B cell (primary cell): ENCODE data around the gene CAMTA1. TPM values are rescaled to one million over a fixed set of nuclear protein-coding genes. Genes with fewer than 3 reads are reported as not detected.

Experiments
- ATAC-seq: fragments of 200-7000 bp; cut with Tn5 transposase; one replicate; pipeline ENCODE4 v1.10.0; 2021; ENCODE audit warnings: low read depth, mild to moderate bottlenecking, moderate number of reproducible peaks, moderate library complexity
- CTCF ChIA-PET: fragments of 350-600 bp; sonication (Branson Sonifier 250); formaldehyde crosslinking; loops from one replicate; lab custom pipeline; 2021; ENCODE audit warnings: antibody characterized with exemption, inconsistent platforms; lab: Charles Lee
- POLR2A ChIA-PET: fragments of 350-600 bp; sonication (Branson Sonifier 250); formaldehyde crosslinking; loops from one replicate; lab custom pipeline; 2021; ENCODE audit warnings: antibody characterized with exemption; lab: Charles Lee
- DNase-seq: peaks from one replicate; pipeline ENCODE4 v3.0.0; 2013
- H2AFZ ChIP-seq: 2 replicates; pipeline ENCODE4 v1.6.1; 2012; ENCODE audit warnings: mild to moderate bottlenecking, low read depth, low read length; ENCODE audit not compliant: insufficient read depth, poor library complexity, severe bottlenecking
- H3K27ac ChIP-seq, 2 donors: 1 replicate in 1 of 2; 2 replicates in 1 of 2; pipeline ENCODE4 v1.5.1; 2012 to 2013; ENCODE audit warnings: low read length in 2 of 2, mild to moderate bottlenecking in 2 of 2, moderate library complexity in 1 of 2
- H3K27me3 ChIP-seq, 4 experiments: fragments of 200-600 bp in 1 of 4; sonication (generic) in 1 of 4; replicated peaks in 1 of 4; 1 replicate in 2 of 4; 2 replicates in 2 of 4; pipeline versions ENCODE4 v1.6.1 to v1.7.0; 2013 to 2016; ENCODE audit warnings: low read length in 3 of 4, mild to moderate bottlenecking in 2 of 4, mixed read lengths in 1 of 4, moderate library complexity in 1 of 4; ENCODE audit not compliant: insufficient read depth in 4 of 4, control insufficient read depth in 3 of 4; ENCODE audit errors: control extremely low read depth in 1 of 4
- H3K36me3 ChIP-seq, 2 experiments: replicated peaks in 1 of 2; 1 replicate in 1 of 2; 2 replicates in 1 of 2; pipeline versions ENCODE4 v1.6.1 to v1.7.1; 2013; ENCODE audit warnings: low read length in 1 of 2; ENCODE audit not compliant: insufficient read depth in 2 of 2, control insufficient read depth in 1 of 2; ENCODE audit errors: control extremely low read depth in 1 of 2, extremely low read depth in 1 of 2
- H3K4me1 ChIP-seq, 2 donors: fragments of 200-600 bp in 1 of 2; sonication (generic) in 1 of 2; 1 replicate in 1 of 2; 2 replicates in 1 of 2; pipeline versions ENCODE4 v1.5.1 to v1.6.1; 2013 to 2017; ENCODE audit warnings: low read length in 2 of 2; ENCODE audit not compliant: control insufficient read depth in 2 of 2, insufficient read depth in 2 of 2
- H3K4me2 ChIP-seq: replicated peaks from 2 replicates; pipeline ENCODE3; 2012; ENCODE audit warnings: mild to moderate bottlenecking, low read depth, low read length; ENCODE audit not compliant: poor library complexity, severe bottlenecking
- H3K4me3 ChIP-seq, 5 experiments: fragments of 200-600 bp in 1 of 5; sonication (generic) in 1 of 5; 1 replicate in 3 of 5; 2 replicates in 2 of 5; pipeline versions ENCODE4 v1.5.1 to v1.7.0; 2011 to 2016; ENCODE audit warnings: low read length in 4 of 5, mild to moderate bottlenecking in 4 of 5, low read depth in 2 of 5, control low read depth in 1 of 5, moderate library complexity in 1 of 5; ENCODE audit not compliant: insufficient read depth in 1 of 5; ENCODE audit errors: control extremely low read depth in 1 of 5, extremely low read depth in 1 of 5
- H3K79me2 ChIP-seq: fragments of 200-600 bp; sonication (generic); one replicate; pipeline ENCODE4 v1.6.0; 2016; ENCODE audit warnings: low read length; ENCODE audit not compliant: control insufficient read depth, insufficient read depth
- H3K9ac ChIP-seq: fragments of 200-600 bp; sonication (generic); 2 replicates; pipeline ENCODE4 v1.6.1; 2017; ENCODE audit warnings: mild to moderate bottlenecking, low read length, moderate library complexity
- H3K9me3 ChIP-seq, 3 donors: one replicate each; pipeline versions ENCODE4 v1.6.1 to v1.7.1; 2013; ENCODE audit warnings: low read length in 2 of 3; ENCODE audit not compliant: control insufficient read depth in 2 of 3, insufficient read depth in 1 of 3; ENCODE audit errors: control extremely low read depth in 1 of 3
- H4K20me1 ChIP-seq: 2 replicates; pipeline ENCODE4 v1.6.0; 2012; ENCODE audit warnings: mild to moderate bottlenecking, low read length; ENCODE audit not compliant: insufficient read depth, control insufficient read depth, poor library complexity, severe bottlenecking
- H3K27ac Mint-ChIP-seq: one replicate; pipeline ENCODE4 v1.8.0; 2021; ENCODE audit warnings: mixed read lengths
- H3K27me3 Mint-ChIP-seq: one replicate; pipeline ENCODE4 v1.8.0; 2021; ENCODE audit warnings: mixed read lengths
- H3K4me1 Mint-ChIP-seq: one replicate; pipeline ENCODE4 v1.8.0; 2021; ENCODE audit warnings: mixed read lengths
- H3K4me3 Mint-ChIP-seq: one replicate; pipeline ENCODE4 v1.8.0; 2021; ENCODE audit warnings: mixed read lengths
- H3K9me3 Mint-ChIP-seq: one replicate; pipeline ENCODE4 v1.8.0; 2022; ENCODE audit warnings: mixed read lengths; ENCODE audit not compliant: insufficient read depth
- EZH2 ChIP-seq: IDR thresholded peaks from 2 replicates; pipeline ENCODE4 v1.6.1; 2012; ENCODE audit warnings: borderline replicate concordance, low read depth, mild to moderate bottlenecking, moderate library complexity, low read length; ENCODE audit not compliant: insufficient read depth, poor library complexity, severe bottlenecking
- WGBS: methylation state at CpG from one replicate; pipeline ENCODE4 v1.1.5; 2013; ENCODE audit warnings: missing lambda C conversion rate; ENCODE audit not compliant: insufficient coverage; 5-methylcytosine and 5-hydroxymethylcytosine counted together
- intact Hi-C: fragments of 100-400 bp; cut with micrococcal nuclease; formaldehyde crosslinking; loops from one replicate; pipeline ENCODE4 v1.10.0; 2022
- polyA plus RNA-seq: library from polyadenylated mRNA; depleted of rRNA; stranded (reverse); fragments of >200 nt; gene quantifications from 2 replicates; pipeline ENCODE4 v1.2.3, GENCODE V29; 2012
- total RNA-seq, 2 donors: library from RNA; stranded (reverse); fragments of 120-200 nt in 1 of 2; gene quantifications; 1 replicate in 1 of 2; 2 replicates in 1 of 2; pipeline versions ENCODE4 v1.2.3 to v1.2.4, GENCODE V29; 2013 to 2022
- TF ChIP-seq, protein P1 (sequence below): fragments of 200-600 bp; IDR thresholded peaks from one replicate; pipeline ENCODE4 v1.8.0; 2022; ENCODE audit warnings: antibody characterized with exemption, mild to moderate bottlenecking

The CAMTA1 gene
- total and polyA plus RNA-seq, 2 donors (not counting 1 experiment from before 2014, with no cell fraction given), result 42.2 to 45.7 TPM

- ATAC-seq, result no peak
Measured at GRCh38 chr1:7695497-7696117, 910.4 kb downstream of the CAMTA1 start.

DNA sequence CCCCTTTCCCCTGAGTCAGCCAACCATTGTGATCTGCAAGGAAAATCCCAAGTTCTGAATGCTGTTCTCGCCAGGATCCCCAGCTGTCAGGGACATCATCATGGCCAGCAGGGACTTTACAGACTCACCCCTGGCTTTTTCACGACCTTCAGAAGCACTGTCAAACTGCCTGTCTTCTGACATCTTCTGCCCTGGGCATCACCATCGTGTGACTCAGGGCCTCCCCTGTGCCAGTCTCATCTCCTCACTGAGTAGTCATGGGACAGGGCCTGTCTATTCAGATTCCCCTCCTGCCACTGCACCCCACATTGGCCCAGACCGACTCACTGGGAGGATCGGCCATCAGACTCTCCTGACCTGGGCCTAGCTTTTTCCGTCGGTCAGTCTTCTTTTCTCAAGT is 913.4 kb downstream of the CAMTA1 start:
- 93% methylated on average over 4 of the region's 7 CpGs for WGBS
- CTCF ChIA-PET, result interaction anchor here (1.7 to 1.8 kb wide), 2 partner anchors 30 to 54 kb away, joined by 7 to 13 read pairs; no protein-coding TSS in a partner anchor
- DNase-seq (no peak), ATAC-seq (no peak)
- Histone ChIP-seq H3K4me3 (no peak overlapping the region), H3K4me2 (no peak overlapping the region), H3K9ac (no peak overlapping the region), H3K27me3 (peaks cover 0 to 5% (median 2%) of the 10 kb centered on the region in 4 experiments), H3K27ac (no peak overlapping the region), H3K9me3 (peaks cover 0 to 7% (median 0%) of the 10 kb centered on the region in 3 donors), H3K36me3 (no peaks in the 10 kb centered on the region), H4K20me1 (no peaks in the 10 kb centered on the region), H2AFZ (no peak overlapping the region), H3K4me1 (peaks cover 0 to 3% of the 10 kb centered on the region in 2 donors), H3K79me2 (no peaks in the 10 kb centered on the region)
- Mint-ChIP-seq H3K4me1 (peaks cover 1% of the 10 kb centered on the region), H3K27ac (no peak overlapping the region), H3K4me3 (no peak overlapping the region), H3K27me3 (peaks cover 3% of the 10 kb centered on the region), H3K9me3 (peaks cover 4% of the 10 kb centered on the region)
- TF ChIP-seq, protein P1, sequence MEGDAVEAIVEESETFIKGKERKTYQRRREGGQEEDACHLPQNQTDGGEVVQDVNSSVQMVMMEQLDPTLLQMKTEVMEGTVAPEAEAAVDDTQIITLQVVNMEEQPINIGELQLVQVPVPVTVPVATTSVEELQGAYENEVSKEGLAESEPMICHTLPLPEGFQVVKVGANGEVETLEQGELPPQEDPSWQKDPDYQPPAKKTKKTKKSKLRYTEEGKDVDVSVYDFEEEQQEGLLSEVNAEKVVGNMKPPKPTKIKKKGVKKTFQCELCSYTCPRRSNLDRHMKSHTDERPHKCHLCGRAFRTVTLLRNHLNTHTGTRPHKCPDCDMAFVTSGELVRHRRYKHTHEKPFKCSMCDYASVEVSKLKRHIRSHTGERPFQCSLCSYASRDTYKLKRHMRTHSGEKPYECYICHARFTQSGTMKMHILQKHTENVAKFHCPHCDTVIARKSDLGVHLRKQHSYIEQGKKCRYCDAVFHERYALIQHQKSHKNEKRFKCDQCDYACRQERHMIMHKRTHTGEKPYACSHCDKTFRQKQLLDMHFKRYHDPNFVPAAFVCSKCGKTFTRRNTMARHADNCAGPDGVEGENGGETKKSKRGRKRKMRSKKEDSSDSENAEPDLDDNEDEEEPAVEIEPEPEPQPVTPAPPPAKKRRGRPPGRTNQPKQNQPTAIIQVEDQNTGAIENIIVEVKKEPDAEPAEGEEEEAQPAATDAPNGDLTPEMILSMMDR, result no peak
- TF ChIP-seq EZH2, result no peak
- POLR2A ChIA-PET, result no interaction called here
- intact Hi-C loops, result no loop called here

More at GRCh38 chr1:7695497-7696117, 910.4 kb downstream of the CAMTA1 start:
- Histone ChIP-seq H3K27ac (no peak overlapping the region), H3K9me3 (peaks cover 0 to 27% (median 0%) of the 10 kb centered on the region in 3 donors), H3K4me2 (no peak overlapping the region), H3K4me1 (no peaks in the 10 kb centered on the region), H3K36me3 (no peaks in the 10 kb centered on the region), H3K4me3 (no peak overlapping the region), H3K9ac (no peak overlapping the region), H3K79me2 (no peaks in the 10 kb centered on the region), H3K27me3 (peaks cover 0 to 2% (median 0%) of the 10 kb centered on the region in 4 experiments), H2AFZ (no peak overlapping the region), H4K20me1 (no peaks in the 10 kb centered on the region)
- CTCF ChIA-PET, result interaction anchor here (1.2 to 1.5 kb wide), 3 partner anchors 16 to 57 kb away, joined by 3 to 5 read pairs (median 4); no protein-coding TSS in a partner anchor
- Mint-ChIP-seq H3K27me3 (peaks cover 23% of the 10 kb centered on the region), H3K27ac (no peak overlapping the region), H3K4me3 (no peak overlapping the region), H3K9me3 (peaks cover 4% of the 10 kb centered on the region), H3K4me1 (no peaks in the 10 kb centered on the region)
- intact Hi-C loops, result no loop called here
- no peak for DNase-seq
- POLR2A ChIA-PET, result no interaction called here
- TF ChIP-seq, protein P1, result no peak
- no peak for TF ChIP-seq EZH2
- WGBS, result 89% methylated on average over 4 of the region's 6 CpGs
